Measurements from ENCODE around the gene GBP3. TPM values are rescaled to one million over a fixed set of nuclear protein-coding genes. Genes with fewer than 3 reads are reported as not detected.
"Not testable (repeated sequence)": the region's sequence is repeated elsewhere in the genome, so short reads cannot be mapped to it uniquely, and the experiment has no call there.

GBP3 gene
- total RNA-seq, 1 donor from 2014 or later = 3.7 TPM

GRCh38 chr1:89025928-89026327, 3.3 kb upstream of the GBP3 start:
- Histone ChIP-seq H3K36me3 (ENCODE audit: control insufficient read depth, insufficient read depth, low read length) (no peaks in the 10 kb centered on the region), H3K4me3 (ENCODE audit: low read depth, low read length) (no peak overlapping the region), H3K27me3 (ENCODE audit: control insufficient read depth, insufficient read depth, low read length) (no peaks in the 10 kb centered on the region)
- TF ChIP-seq, protein P1, sequence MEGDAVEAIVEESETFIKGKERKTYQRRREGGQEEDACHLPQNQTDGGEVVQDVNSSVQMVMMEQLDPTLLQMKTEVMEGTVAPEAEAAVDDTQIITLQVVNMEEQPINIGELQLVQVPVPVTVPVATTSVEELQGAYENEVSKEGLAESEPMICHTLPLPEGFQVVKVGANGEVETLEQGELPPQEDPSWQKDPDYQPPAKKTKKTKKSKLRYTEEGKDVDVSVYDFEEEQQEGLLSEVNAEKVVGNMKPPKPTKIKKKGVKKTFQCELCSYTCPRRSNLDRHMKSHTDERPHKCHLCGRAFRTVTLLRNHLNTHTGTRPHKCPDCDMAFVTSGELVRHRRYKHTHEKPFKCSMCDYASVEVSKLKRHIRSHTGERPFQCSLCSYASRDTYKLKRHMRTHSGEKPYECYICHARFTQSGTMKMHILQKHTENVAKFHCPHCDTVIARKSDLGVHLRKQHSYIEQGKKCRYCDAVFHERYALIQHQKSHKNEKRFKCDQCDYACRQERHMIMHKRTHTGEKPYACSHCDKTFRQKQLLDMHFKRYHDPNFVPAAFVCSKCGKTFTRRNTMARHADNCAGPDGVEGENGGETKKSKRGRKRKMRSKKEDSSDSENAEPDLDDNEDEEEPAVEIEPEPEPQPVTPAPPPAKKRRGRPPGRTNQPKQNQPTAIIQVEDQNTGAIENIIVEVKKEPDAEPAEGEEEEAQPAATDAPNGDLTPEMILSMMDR (IDR thresholded peaks at IDR 0.05; ENCODE audit: insufficient read depth, low read length, severe bottlenecking) = no peak
- DNase-seq (ENCODE audit: low read depth) (no peak), FAIRE-seq (no peak)

DNA sequence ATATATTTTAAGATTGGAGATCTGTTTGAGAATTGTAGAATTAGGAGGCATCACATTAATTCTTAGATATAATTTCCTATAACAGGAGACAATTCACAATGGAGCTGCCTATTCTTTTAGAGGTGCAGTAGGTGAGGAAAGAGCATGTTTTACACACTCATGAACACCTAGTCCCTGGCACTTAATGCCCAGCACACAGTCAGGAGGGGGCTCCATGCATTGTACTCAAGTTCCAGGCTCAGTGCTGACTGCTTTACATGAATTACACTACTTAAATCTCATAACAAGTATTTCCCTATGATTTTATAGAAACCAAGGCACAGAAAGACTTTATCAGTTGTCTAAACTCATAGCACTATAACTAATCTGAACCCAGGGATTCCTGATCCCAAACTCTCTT, 360 bp upstream of the GBP3 start:
- H3K36me3 ChIP-seq (ENCODE audit: control insufficient read depth, insufficient read depth, low read length) = peaks cover 5% of the 10 kb centered on the region
- DNase-seq (ENCODE audit: low read depth) (no peak), FAIRE-seq (no peak)
- no peaks in the 10 kb centered on the region for H3K27me3 ChIP-seq (ENCODE audit: control insufficient read depth, insufficient read depth, low read length)
- TF ChIP-seq, protein P1 (IDR thresholded peaks at IDR 0.05; ENCODE audit: insufficient read depth, low read length, severe bottlenecking) = no peak
- no peak overlapping the region for H3K4me3 ChIP-seq (ENCODE audit: low read depth, low read length)

GRCh38 chr1:89018318-89018717, 4.3 kb downstream of the GBP3 start:
- not testable (repeated sequence) for H3K4me3 ChIP-seq (ENCODE audit: low read depth, low read length); H3K36me3 ChIP-seq (ENCODE audit: control insufficient read depth, insufficient read depth, low read length); FAIRE-seq; H3K27me3 ChIP-seq (ENCODE audit: control insufficient read depth, insufficient read depth, low read length)
- DNase-seq (ENCODE audit: low read depth) = peak; percentile 29

GRCh38 chr1:89008511-89008910, 14.2 kb downstream of the GBP3 start:
- no peak for FAIRE-seq
- H3K27me3 ChIP-seq (ENCODE audit: control insufficient read depth, insufficient read depth, low read length) = no peaks in the 10 kb centered on the region
- no peak overlapping the region for H3K4me3 ChIP-seq (ENCODE audit: low read depth, low read length)
- peaks cover 17% of the 10 kb centered on the region for H3K36me3 ChIP-seq (ENCODE audit: control insufficient read depth, insufficient read depth, low read length)
- no peak for DNase-seq (ENCODE audit: low read depth)
- TF ChIP-seq, protein P1 (IDR thresholded peaks at IDR 0.05; ENCODE audit: insufficient read depth, low read length, severe bottlenecking) = no peak

DNA sequence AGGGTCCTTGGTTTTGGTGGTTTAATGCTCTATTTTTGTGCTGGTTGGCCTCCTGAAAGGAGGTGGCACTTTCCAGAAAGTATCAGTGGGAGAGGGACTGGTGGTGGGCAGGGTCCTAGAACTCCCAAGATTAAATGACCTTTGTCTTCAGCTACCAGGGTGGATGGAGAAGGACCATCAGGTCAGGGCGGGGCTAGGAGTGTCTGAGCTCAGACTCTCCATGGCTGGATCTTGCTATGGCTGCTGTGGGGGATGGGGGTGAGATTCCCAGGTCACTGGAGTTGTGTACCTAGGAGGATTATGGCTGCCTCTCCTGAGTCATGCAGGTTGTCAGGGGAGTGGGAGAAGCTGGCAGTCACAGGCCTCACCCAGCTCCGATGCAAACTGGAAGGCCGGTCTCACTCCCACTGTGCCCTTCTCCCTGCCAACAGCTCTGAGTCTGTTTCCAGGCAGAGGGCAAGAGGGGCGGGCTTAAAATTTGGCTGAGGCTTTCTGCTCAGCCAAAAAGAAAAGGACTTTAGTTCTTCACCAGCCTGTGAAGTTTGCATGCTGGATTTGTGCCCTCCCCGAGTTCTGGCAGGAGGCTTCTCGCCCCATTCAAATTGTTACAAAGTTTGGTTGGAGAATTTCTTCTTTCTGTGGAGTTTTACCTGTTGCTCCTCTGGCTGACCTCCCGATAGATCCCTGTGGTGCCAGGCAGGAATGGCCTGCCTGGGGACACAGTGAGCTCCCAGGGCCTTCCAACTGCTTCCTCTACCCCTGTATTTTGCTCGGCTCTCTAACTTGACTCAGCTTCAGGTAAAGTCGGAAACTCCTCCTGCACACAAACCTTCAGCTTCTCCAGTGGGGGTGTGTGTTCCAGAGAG, 17.1 kb downstream of the GBP3 start:
- FAIRE-seq (no peak), DNase-seq (ENCODE audit: low read depth) (no peak)
- peaks cover 8% of the 10 kb centered on the region for H3K36me3 ChIP-seq (ENCODE audit: control insufficient read depth, insufficient read depth, low read length)
- no peak overlapping the region for H3K4me3 ChIP-seq (ENCODE audit: low read depth, low read length)
- TF ChIP-seq, protein P1 (IDR thresholded peaks at IDR 0.05; ENCODE audit: insufficient read depth, low read length, severe bottlenecking) = no peak
- no peaks in the 10 kb centered on the region for H3K27me3 ChIP-seq (ENCODE audit: control insufficient read depth, insufficient read depth, low read length)

GRCh38 chr1:89002176-89002575, 20.5 kb downstream of the GBP3 start:
- not testable (repeated sequence) for H3K36me3 ChIP-seq (ENCODE audit: control insufficient read depth, insufficient read depth, low read length); H3K4me3 ChIP-seq (ENCODE audit: low read depth, low read length); H3K27me3 ChIP-seq (ENCODE audit: control insufficient read depth, insufficient read depth, low read length); FAIRE-seq; DNase-seq (ENCODE audit: low read depth)

DNA sequence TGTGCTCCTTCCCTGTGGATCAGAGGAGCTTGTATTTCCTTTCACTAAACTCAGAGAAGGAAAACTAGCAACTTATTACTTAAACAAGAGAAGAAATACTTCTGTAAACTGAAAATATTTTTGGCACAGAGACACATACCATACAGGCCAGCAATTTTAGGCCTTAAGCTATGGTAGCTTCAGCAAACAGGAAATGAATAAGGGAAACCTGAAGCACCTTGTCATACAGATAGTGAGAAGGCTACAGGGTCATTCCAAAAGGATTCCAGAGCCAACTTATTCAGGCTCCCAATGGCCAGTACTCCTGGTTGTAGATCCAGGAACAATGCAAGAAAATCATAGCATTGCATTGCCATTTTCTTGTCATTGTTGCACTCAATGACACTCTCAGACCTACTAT, 21.2 kb downstream of the GBP3 start:
- FAIRE-seq (no peak), DNase-seq (ENCODE audit: low read depth) (peak; percentile 76)
- no peak overlapping the region for H3K4me3 ChIP-seq (ENCODE audit: low read depth, low read length)
- H3K36me3 ChIP-seq (ENCODE audit: control insufficient read depth, insufficient read depth, low read length) = peaks cover 5% of the 10 kb centered on the region
- TF ChIP-seq, protein P1 (IDR thresholded peaks at IDR 0.05; ENCODE audit: insufficient read depth, low read length, severe bottlenecking) = no peak
- H3K27me3 ChIP-seq (ENCODE audit: control insufficient read depth, insufficient read depth, low read length) = no peaks in the 10 kb centered on the region

All from bronchial epithelial cell (primary cell).